Uterus (tissue), 4 donors: Measurements from ENCODE around the gene AUH. TPM values are rescaled to one million over a fixed set of nuclear protein-coding genes. Genes with fewer than 3 reads are reported as not detected.

Experiments used
- DNase-seq, 2 donors: peaks; one replicate each; pipeline ENCODE4 v3.0.0-alpha.2; 2019 to 2020
- H3K27ac ChIP-seq, 2 donors: fragments of 200-600 bp; sonication (generic); 1 replicate in 1 of 2; 2 replicates in 1 of 2; pipeline ENCODE4 v1.5.1; 2016 to 2018
- H3K27me3 ChIP-seq, 2 donors: fragments of 200-600 bp; sonication (generic); one replicate each; pipeline ENCODE4 v1.5.1; 2018 to 2019; ENCODE audit warnings: control low read depth in 1 of 2
- H3K36me3 ChIP-seq, 2 donors: fragments of 200-600 bp; sonication (generic); one replicate each; pipeline ENCODE4 v1.5.1; 2019; ENCODE audit warnings: control low read depth in 1 of 2
- H3K4me1 ChIP-seq, 2 donors: fragments of 200-600 bp; sonication (generic); one replicate each; pipeline ENCODE4 v1.5.1; 2018 to 2019; ENCODE audit warnings: control low read depth in 1 of 2
- H3K4me3 ChIP-seq, 2 donors: fragments of 200-600 bp; sonication (generic); 1 replicate in 1 of 2; 2 replicates in 1 of 2; pipeline ENCODE4 v1.5.1; 2018 to 2019; ENCODE audit warnings: mild to moderate bottlenecking in 1 of 2
- H3K9me3 ChIP-seq, 2 donors: fragments of 200-600 bp; sonication (generic); one replicate each; pipeline ENCODE4 v1.5.1; 2019; ENCODE audit warnings: control low read depth in 1 of 2
- CTCF ChIP-seq, 4 experiments: fragments of 200-600 bp in 2 of 4; fragments of 450-650 bp in 2 of 4; sonication (generic) in 2 of 4; IDR thresholded peaks; one replicate each; pipeline ENCODE4 v1.5.1; 2016 to 2019; ENCODE audit warnings: antibody characterized with exemption in 4 of 4, mild to moderate bottlenecking in 2 of 4, moderate library complexity in 1 of 4
- POLR2A ChIP-seq, 2 donors: fragments of 450-650 bp; IDR thresholded peaks; one replicate each; pipeline ENCODE4 v1.6.1; 2016; ENCODE audit warnings: antibody characterized with exemption in 2 of 2, mild to moderate bottlenecking in 1 of 2, moderate library complexity in 1 of 2
- intact Hi-C: fragments of 100-400 bp; cut with DNase I; formaldehyde crosslinking; loops from one replicate; pipeline ENCODE4 v1.15.1; 2023; ENCODE audit warnings: low total_unique reads
- total RNA-seq, 4 donors: library from RNA; depleted of rRNA in 3 of 4; stranded (reverse); fragments of >200 nt in 3 of 4; gene quantifications; one replicate each; pipeline versions ENCODE4 v1.1.0 to v1.2.4, GENCODE V29; 2014 to 2023
- donor health status: DM: yes; HTN: yes; CAD: no.

AUH gene
- total RNA-seq, 4 donors from 2014 or later, result 4.4 to 36.7 (median 23.7) TPM

GRCh38 chr9:91407580-91408318, 46.0 kb upstream of the AUH start:
- Histone ChIP-seq H3K27me3 (no peaks in the 10 kb centered on the region), H3K4me1 (no peaks in the 10 kb centered on the region), H3K36me3 (no peaks in the 10 kb centered on the region), H3K27ac (no peak overlapping the region), H3K9me3 (no peaks in the 10 kb centered on the region), H3K4me3 (no peak overlapping the region)
- TF ChIP-seq POLR2A (IDR thresholded peaks at IDR 0.05) (no peak), CTCF (IDR thresholded peaks at IDR 0.05) (no peak)
- intact Hi-C loops, result no loop called here
- DNase-seq, result no peak

GRCh38 chr9:91405343-91406077, 43.8 kb upstream of the AUH start:
- DNase-seq, result no peak
- intact Hi-C loops, result no loop called here
- H3K36me3 ChIP-seq, result no peaks in the 10 kb centered on the region
- H3K27me3 ChIP-seq, result no peaks in the 10 kb centered on the region
- TF ChIP-seq POLR2A (IDR thresholded peaks at IDR 0.05) (no peak), CTCF (IDR thresholded peaks at IDR 0.05) (no peak)
- H3K9me3 ChIP-seq, result no peaks in the 10 kb centered on the region
- H3K4me3 ChIP-seq, result no peak overlapping the region
- H3K4me1 ChIP-seq, result no peaks in the 10 kb centered on the region
- H3K27ac ChIP-seq, result no peak overlapping the region

GRCh38 chr9:91403665-91404543, 42.2 kb upstream of the AUH start:
- H3K9me3 ChIP-seq, result no peaks in the 10 kb centered on the region
- H3K27ac ChIP-seq, result no peak overlapping the region
- intact Hi-C loops, result no loop called here
- TF ChIP-seq CTCF (IDR thresholded peaks at IDR 0.05) (no peak), POLR2A (IDR thresholded peaks at IDR 0.05) (no peak)
- no peaks in the 10 kb centered on the region for H3K27me3 ChIP-seq
- DNase-seq, result no peak
- H3K4me1 ChIP-seq, result no peaks in the 10 kb centered on the region
- H3K4me3 ChIP-seq, result no peak overlapping the region
- H3K36me3 ChIP-seq, result no peaks in the 10 kb centered on the region

GRCh38 chr9:91398926-91399325, 37.2 kb upstream of the AUH start:
- no peaks in the 10 kb centered on the region for H3K4me1 ChIP-seq
- no peaks in the 10 kb centered on the region for H3K27me3 ChIP-seq
- no peak overlapping the region for H3K4me3 ChIP-seq
- no peaks in the 10 kb centered on the region for H3K9me3 ChIP-seq
- no peak overlapping the region for H3K27ac ChIP-seq
- TF ChIP-seq CTCF (IDR thresholded peaks at IDR 0.05), result no peak
- no peak for TF ChIP-seq POLR2A (IDR thresholded peaks at IDR 0.05)
- DNase-seq, result no peak
- no peaks in the 10 kb centered on the region for H3K36me3 ChIP-seq
- intact Hi-C loops, result no loop called here
